HG02981 (cell line): ENCODE results near the gene ATP6V1G3.
"Not testable (repeated sequence)": the region's sequence is repeated elsewhere in the genome, so short reads cannot be mapped to it uniquely, and the experiment has no call there.

Experiments
- ATAC-seq: cut with Tn5 transposase; IDR thresholded peaks from one replicate; pipeline ENCODE4 v1.9.1; 2021; ENCODE audit warnings: mild to moderate bottlenecking, moderate library complexity; ENCODE audit not compliant: unreplicated experiment

The ATP6V1G3 gene

GRCh38 chr1:198540580-198540979, at the start of gene ATP6V1G3:
ATP6V1G3 (minus strand) TSS chr1:198540680; CDS start chr1:198540650, 30 bp downstream.
- ATAC-seq, result no peak

GRCh38 chr1:198588845-198589244, 48.4 kb upstream of the ATP6V1G3 start:
- ATAC-seq, result no peak

- no peak for ATAC-seq
These were observed 43.7 kb upstream of the ATP6V1G3 start for GRCh38 chr1:198584163-198584562.

GRCh38 chr1:198583209-198583802, 42.8 kb upstream of the ATP6V1G3 start:
- not testable (repeated sequence) for ATAC-seq

GRCh38 chr1:198577444-198577843, 37.0 kb upstream of the ATP6V1G3 start:
- no peak for ATAC-seq

- peak; percentile 70 for ATAC-seq
These were observed 35.5 kb upstream of the ATP6V1G3 start for GRCh38 chr1:198575798-198576641.

GRCh38 chr1:198575292-198575691, 34.8 kb upstream of the ATP6V1G3 start:
- ATAC-seq, result no peak

GRCh38 chr1:198574325-198574724, 33.8 kb upstream of the ATP6V1G3 start:
- no peak for ATAC-seq

- no peak for ATAC-seq
These were observed 24.2 kb upstream of the ATP6V1G3 start for GRCh38 chr1:198564716-198565115.

- ATAC-seq, result no peak
These were observed 23.7 kb upstream of the ATP6V1G3 start for GRCh38 chr1:198564157-198564556.

GRCh38 chr1:198563583-198563982, 23.1 kb upstream of the ATP6V1G3 start:
- no peak for ATAC-seq

GRCh38 chr1:198560161-198560560, 19.7 kb upstream of the ATP6V1G3 start:
- ATAC-seq, result no peak

GRCh38 chr1:198559362-198559761, 18.9 kb upstream of the ATP6V1G3 start:
- ATAC-seq, result no peak

- ATAC-seq, result no peak
These were observed 17.9 kb upstream of the ATP6V1G3 start for GRCh38 chr1:198558402-198558801.

GRCh38 chr1:198556971-198557370, 16.5 kb upstream of the ATP6V1G3 start:
- peak; percentile 92 for ATAC-seq

GRCh38 chr1:198552668-198553416, 12.4 kb upstream of the ATP6V1G3 start:
- no peak for ATAC-seq

- ATAC-seq, result no peak
These were observed 10.6 kb upstream of the ATP6V1G3 start for GRCh38 chr1:198550941-198551524.

GRCh38 chr1:198549866-198550265, 9.4 kb upstream of the ATP6V1G3 start:
- ATAC-seq, result peak; percentile 76

- ATAC-seq, result no peak
These were observed 8.4 kb upstream of the ATP6V1G3 start for GRCh38 chr1:198548890-198549289.

- ATAC-seq, result no peak
These were observed 4.7 kb upstream of the ATP6V1G3 start for GRCh38 chr1:198545156-198545555.

GRCh38 chr1:198544265-198544664, 3.8 kb upstream of the ATP6V1G3 start:
- no peak for ATAC-seq
